Testis (tissue), 3 donors: ENCODE results near the gene C5orf15. TPM values are rescaled to one million over a fixed set of nuclear protein-coding genes. Genes with fewer than 3 reads are reported as not detected.

Experiments
- DNase-seq: peaks from one replicate; pipeline ENCODE4 v3.0.0-alpha.2; 2019
- H3K27ac ChIP-seq, 2 donors: fragments of 200-600 bp; sonication (generic); one replicate each; pipeline ENCODE4 v1.5.1; 2019
- H3K27me3 ChIP-seq: fragments of 200-600 bp; sonication (generic); one replicate; pipeline ENCODE4 v1.5.1; 2019
- H3K36me3 ChIP-seq: fragments of 200-600 bp; sonication (generic); one replicate; pipeline ENCODE4 v1.5.1; 2017; ENCODE audit warnings: low read depth; ENCODE audit errors: missing control alignments
- H3K4me1 ChIP-seq: fragments of 200-600 bp; sonication (generic); one replicate; pipeline ENCODE4 v1.5.1; 2019
- H3K4me3 ChIP-seq, 2 donors: fragments of 200-600 bp; sonication (generic); one replicate each; pipeline ENCODE4 v1.5.1; 2017 to 2019
- H3K9me3 ChIP-seq: fragments of 200-600 bp; sonication (generic); one replicate; pipeline ENCODE4 v1.5.1; 2017
- POLR2A ChIP-seq: fragments of 450-650 bp; IDR thresholded peaks from one replicate; pipeline ENCODE4 v1.6.1; 2017; ENCODE audit warnings: antibody characterized with exemption, mild to moderate bottlenecking, moderate library complexity
- WGBS, 2 donors: methylation state at CpG; one replicate each; pipeline ENCODE4 v1.1.5; 2018; 5-methylcytosine and 5-hydroxymethylcytosine counted together
- intact Hi-C: fragments of 100-400 bp; cut with DNase I; formaldehyde crosslinking; loops from one replicate; pipeline ENCODE4 v1.15.1; 2023; ENCODE audit warnings: low total_unique reads
- polyA plus RNA-seq: library from polyadenylated mRNA; stranded (reverse); fragments of 350-450 nt; fragmentation: Illumina TruSeq; extraction: RNeasy Lipid Tissue Mini Kit (QIAGEN cat#74804); gene quantifications from one replicate; pipeline ENCODE4 v1.2.3, GENCODE V29; 2014; ENCODE audit warnings: low read depth, low replicate concordance; ENCODE audit not compliant: insufficient read depth
- total RNA-seq, 2 donors: library from RNA; depleted of rRNA; stranded (reverse); fragments of >200 nt; gene quantifications; one replicate each; pipeline ENCODE4 v1.2.3, GENCODE V29; 2016
- TF ChIP-seq, protein P1 (sequence below), 3 experiments: fragments of 450-650 bp in 2 of 3; fragments of 200-600 bp in 1 of 3; sonication (generic) in 1 of 3; IDR thresholded peaks; one replicate each; pipeline ENCODE4 v1.5.1; 2016 to 2019; ENCODE audit warnings: antibody characterized with exemption in 3 of 3, mild to moderate bottlenecking in 2 of 3, moderate library complexity in 1 of 3

C5orf15 gene
- total and polyA plus RNA-seq, 3 donors from 2014 or later: 44.8 to 65.1 (median 62.9) TPM

DNA sequence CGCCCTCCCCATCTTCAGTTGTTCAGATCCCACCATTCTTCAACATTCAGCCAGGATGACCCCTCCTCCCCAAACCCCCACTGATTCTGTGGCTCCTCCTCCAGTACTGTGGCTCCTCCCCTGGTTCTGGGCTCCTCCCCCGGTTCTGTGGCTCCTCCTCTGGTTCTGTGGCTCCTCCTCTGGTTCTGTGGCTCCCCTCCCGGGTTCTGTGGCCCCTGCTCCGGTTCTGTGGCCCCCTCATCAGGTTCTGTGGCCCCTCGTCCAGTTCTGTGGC lies 32.8 kb downstream of the C5orf15 start:
- TF ChIP-seq, protein P1, sequence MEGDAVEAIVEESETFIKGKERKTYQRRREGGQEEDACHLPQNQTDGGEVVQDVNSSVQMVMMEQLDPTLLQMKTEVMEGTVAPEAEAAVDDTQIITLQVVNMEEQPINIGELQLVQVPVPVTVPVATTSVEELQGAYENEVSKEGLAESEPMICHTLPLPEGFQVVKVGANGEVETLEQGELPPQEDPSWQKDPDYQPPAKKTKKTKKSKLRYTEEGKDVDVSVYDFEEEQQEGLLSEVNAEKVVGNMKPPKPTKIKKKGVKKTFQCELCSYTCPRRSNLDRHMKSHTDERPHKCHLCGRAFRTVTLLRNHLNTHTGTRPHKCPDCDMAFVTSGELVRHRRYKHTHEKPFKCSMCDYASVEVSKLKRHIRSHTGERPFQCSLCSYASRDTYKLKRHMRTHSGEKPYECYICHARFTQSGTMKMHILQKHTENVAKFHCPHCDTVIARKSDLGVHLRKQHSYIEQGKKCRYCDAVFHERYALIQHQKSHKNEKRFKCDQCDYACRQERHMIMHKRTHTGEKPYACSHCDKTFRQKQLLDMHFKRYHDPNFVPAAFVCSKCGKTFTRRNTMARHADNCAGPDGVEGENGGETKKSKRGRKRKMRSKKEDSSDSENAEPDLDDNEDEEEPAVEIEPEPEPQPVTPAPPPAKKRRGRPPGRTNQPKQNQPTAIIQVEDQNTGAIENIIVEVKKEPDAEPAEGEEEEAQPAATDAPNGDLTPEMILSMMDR (IDR thresholded peaks at IDR 0.05): no peak
- TF ChIP-seq POLR2A: no peak
- no peak overlapping the region for H3K27ac ChIP-seq
- no peaks in the 10 kb centered on the region for H3K36me3 ChIP-seq
- no peaks in the 10 kb centered on the region for H3K4me1 ChIP-seq
- no peaks in the 10 kb centered on the region for H3K9me3 ChIP-seq
- no peak overlapping the region for H3K4me3 ChIP-seq
- intact Hi-C loops: no loop called here
- WGBS, 2 donors: 81 to 84% methylated on average over 5 of the region's 5 CpGs
- H3K27me3 ChIP-seq: no peaks in the 10 kb centered on the region
- DNase-seq: no peak

DNA sequence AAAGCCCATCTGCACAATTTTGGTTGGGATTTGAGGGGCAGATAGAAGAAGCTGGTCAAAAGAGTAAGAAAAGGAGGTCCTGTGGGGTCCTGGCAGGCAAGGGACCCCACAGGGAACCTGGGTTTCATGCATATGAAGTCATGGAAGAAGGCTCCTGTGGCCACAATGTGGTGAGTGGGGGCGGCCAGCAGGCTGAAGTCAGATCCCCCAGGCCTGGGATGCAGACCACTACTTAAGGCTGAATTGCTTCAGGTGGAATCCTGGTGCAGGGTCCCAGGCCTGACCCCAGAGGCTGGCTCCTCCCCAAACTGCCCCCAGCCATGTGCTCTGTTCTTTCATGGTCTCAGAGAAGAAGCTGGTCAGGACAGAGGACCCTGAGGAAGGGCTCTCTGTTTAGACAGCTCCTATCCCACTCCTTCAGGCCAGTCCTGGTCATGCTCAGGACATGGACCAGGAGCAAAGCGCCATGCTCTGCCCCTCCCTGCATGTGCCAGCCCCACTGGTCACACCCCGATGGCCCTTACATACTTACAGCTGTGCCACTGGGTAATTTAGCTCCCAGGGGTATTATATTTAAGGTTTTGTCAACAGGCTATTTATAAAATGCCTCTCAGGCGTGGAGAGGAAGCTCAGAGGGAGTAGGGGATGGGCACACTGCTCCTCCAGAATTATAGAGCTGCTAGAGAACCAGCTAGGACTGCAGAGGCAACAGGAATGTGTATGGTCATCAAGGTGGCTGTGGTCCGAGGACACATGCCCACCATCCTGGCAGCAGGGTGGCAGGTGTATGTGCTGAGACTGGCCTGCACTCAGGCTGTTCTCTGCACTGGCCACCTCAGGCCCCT lies 33.4 kb downstream of the C5orf15 start:
- H3K4me3 ChIP-seq: no peak overlapping the region
- DNase-seq: no peak
- H3K27me3 ChIP-seq: no peaks in the 10 kb centered on the region
- 93 to 98% methylated on average over 4 to 5 of the region's 5 CpGs for WGBS, 2 donors
- H3K4me1 ChIP-seq: no peaks in the 10 kb centered on the region
- H3K36me3 ChIP-seq: no peaks in the 10 kb centered on the region
- intact Hi-C loops: no loop called here
- H3K9me3 ChIP-seq: no peaks in the 10 kb centered on the region
- no peak overlapping the region for H3K27ac ChIP-seq
- TF ChIP-seq, protein P1 (IDR thresholded peaks at IDR 0.05): no peak
- TF ChIP-seq POLR2A: no peak

DNA sequence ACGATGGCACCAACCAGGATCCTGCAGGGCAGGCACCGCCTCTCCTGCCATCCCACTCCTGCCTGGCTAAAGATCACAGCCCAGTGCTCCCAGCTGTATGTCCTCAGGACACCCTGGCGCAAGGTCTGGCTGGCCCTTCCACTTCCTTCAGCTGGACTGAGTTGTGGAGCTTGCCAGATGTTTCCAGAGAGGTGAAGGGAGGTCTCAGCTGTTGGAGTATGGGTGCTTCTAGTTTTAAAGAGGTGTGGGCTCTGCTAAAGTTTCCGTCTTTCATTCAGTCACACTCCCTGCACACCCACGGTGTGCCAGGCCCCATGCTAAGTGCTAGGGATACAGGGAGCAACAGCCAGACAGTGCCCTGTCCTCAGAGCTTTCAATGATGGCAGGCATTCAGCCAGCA lies 34.1 kb downstream of the C5orf15 start:
- 69 to 79% methylated on average over 4 to 5 of the region's 5 CpGs for WGBS, 2 donors
- Histone ChIP-seq H3K4me1 (no peaks in the 10 kb centered on the region), H3K36me3 (no peaks in the 10 kb centered on the region), H3K27me3 (no peaks in the 10 kb centered on the region), H3K4me3 (no peak overlapping the region), H3K27ac (no peak overlapping the region), H3K9me3 (no peaks in the 10 kb centered on the region)
- DNase-seq: no peak
- no peak for TF ChIP-seq POLR2A
- TF ChIP-seq, protein P1 (IDR thresholded peaks at IDR 0.05): no peak
- intact Hi-C loops: no loop called here

DNA sequence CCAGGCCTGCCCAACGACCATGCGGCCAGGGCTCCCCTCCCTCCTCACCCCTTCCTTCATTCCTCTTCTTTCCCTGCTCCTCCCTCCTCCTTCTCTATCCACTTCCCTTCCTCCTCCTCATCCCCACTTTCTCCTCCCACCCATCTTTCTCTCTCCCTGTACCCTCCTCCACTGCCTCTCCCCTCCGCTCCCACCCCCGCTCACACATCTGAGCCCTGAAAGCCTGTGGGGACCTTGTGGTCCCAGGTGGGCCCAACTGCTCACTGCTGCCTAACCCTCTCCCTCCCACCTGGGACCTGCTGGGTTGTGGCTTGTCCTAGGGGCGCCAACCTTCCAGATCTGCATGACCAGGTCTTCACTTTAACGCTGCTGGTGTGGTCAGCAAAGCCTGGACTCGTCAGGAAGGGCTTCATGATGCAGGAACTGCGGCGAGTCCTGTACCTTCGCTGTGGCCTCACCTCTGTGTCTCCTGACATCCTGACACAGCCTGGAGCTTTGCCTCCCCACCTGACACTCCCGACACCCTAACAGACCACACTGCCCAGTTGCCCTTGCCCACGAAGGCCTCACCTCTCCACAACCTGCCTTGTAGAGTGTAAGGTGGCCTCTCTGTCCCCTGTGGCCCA lies 34.6 kb downstream of the C5orf15 start:
- H3K27ac ChIP-seq: no peak overlapping the region
- H3K4me3 ChIP-seq: no peak overlapping the region
- no peaks in the 10 kb centered on the region for H3K9me3 ChIP-seq
- no peaks in the 10 kb centered on the region for H3K4me1 ChIP-seq
- no peaks in the 10 kb centered on the region for H3K27me3 ChIP-seq
- no peaks in the 10 kb centered on the region for H3K36me3 ChIP-seq
- no peak for DNase-seq
- intact Hi-C loops: no loop called here
- TF ChIP-seq, protein P1 (IDR thresholded peaks at IDR 0.05): no peak
- no peak for TF ChIP-seq POLR2A
- WGBS, 2 donors: 90 to 94% methylated on average over 11 to 12 of the region's 12 CpGs

DNA sequence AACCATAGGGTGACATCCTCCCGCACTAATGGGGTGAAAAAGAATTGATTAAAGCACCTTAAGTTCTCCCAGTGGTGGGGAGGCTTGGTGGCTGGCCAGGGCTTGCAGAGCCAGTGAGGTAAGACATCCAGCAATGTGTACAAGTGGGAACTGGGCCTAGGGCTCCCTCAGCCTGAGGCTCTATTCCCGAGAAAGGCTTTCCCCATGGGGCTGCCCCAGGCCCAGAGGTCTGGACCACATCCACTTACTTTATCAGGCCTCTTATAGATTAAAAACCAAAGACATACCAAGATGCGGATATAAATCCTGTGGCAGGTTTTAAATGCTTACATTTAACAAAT lies 35.3 kb downstream of the C5orf15 start:
- no peak overlapping the region for H3K27ac ChIP-seq
- H3K4me1 ChIP-seq: no peaks in the 10 kb centered on the region
- no peak for TF ChIP-seq POLR2A
- TF ChIP-seq, protein P1 (IDR thresholded peaks at IDR 0.05): no peak
- WGBS, 2 donors: 79 to 90% methylated on average over 2 to 3 of the region's 3 CpGs
- no peaks in the 10 kb centered on the region for H3K36me3 ChIP-seq
- no peak overlapping the region for H3K4me3 ChIP-seq
- DNase-seq: no peak
- no peaks in the 10 kb centered on the region for H3K27me3 ChIP-seq
- H3K9me3 ChIP-seq: no peaks in the 10 kb centered on the region
- intact Hi-C loops: no loop called here
